Measurements from ENCODE around the gene TMEM131L.

TMEM131L gene

GRCh38 chr4:153514688-153515426, 48.7 kb downstream of the TMEM131L start:
- H3K4me1 ChIP-seq (ENCODE audit: control insufficient read depth, insufficient read depth, low read length): no peaks in the 10 kb centered on the region
- WGBS (ENCODE audit: insufficient coverage, insufficient read length): no CpG with 5 or more reads among the region's 15 CpGs
- H3K27ac ChIP-seq (ENCODE audit: low read length): no peak overlapping the region
- no peak overlapping the region for H3K4me3 ChIP-seq (ENCODE audit: low read length)
- no peaks in the 10 kb centered on the region for H3K36me3 ChIP-seq (ENCODE audit: control insufficient read depth, insufficient read depth, low read length)
- no peaks in the 10 kb centered on the region for H3K27me3 ChIP-seq (ENCODE audit: control insufficient read depth, insufficient read depth, low read length)
- no peaks in the 10 kb centered on the region for H3K9me3 ChIP-seq (ENCODE audit: control insufficient read depth, insufficient read depth, low read length)
- DNase-seq (ENCODE audit: low read depth, low spot score): no peak

GRCh38 chr4:153517159-153517558, 51.0 kb downstream of the TMEM131L start:
- no peak for DNase-seq (ENCODE audit: low read depth, low spot score)
- H3K27me3 ChIP-seq (ENCODE audit: control insufficient read depth, insufficient read depth, low read length): no peaks in the 10 kb centered on the region
- WGBS (ENCODE audit: insufficient coverage, insufficient read length): no CpG with 5 or more reads among the region's 3 CpGs
- H3K4me1 ChIP-seq (ENCODE audit: control insufficient read depth, insufficient read depth, low read length): no peaks in the 10 kb centered on the region; the same call in 1 of the 2 replicates
- H3K9me3 ChIP-seq (ENCODE audit: control insufficient read depth, insufficient read depth, low read length): no peaks in the 10 kb centered on the region
- no peak overlapping the region for H3K27ac ChIP-seq (ENCODE audit: low read length)
- no peaks in the 10 kb centered on the region for H3K36me3 ChIP-seq (ENCODE audit: control insufficient read depth, insufficient read depth, low read length)
- H3K4me3 ChIP-seq (ENCODE audit: low read length): no peak overlapping the region

- no peaks in the 10 kb centered on the region for H3K27me3 ChIP-seq (ENCODE audit: control insufficient read depth, insufficient read depth, low read length)
- 100% methylated on average over 1 of the region's 8 CpGs for WGBS (ENCODE audit: insufficient coverage, insufficient read length)
- no peak for DNase-seq (ENCODE audit: low read depth, low spot score)
- H3K36me3 ChIP-seq (ENCODE audit: control insufficient read depth, insufficient read depth, low read length): no peaks in the 10 kb centered on the region
- no peak overlapping the region for H3K4me3 ChIP-seq (ENCODE audit: low read length)
- no peak overlapping the region for H3K27ac ChIP-seq (ENCODE audit: low read length)
- peaks cover 2% of the 10 kb centered on the region; the same call in 1 of the 2 replicates for H3K4me1 ChIP-seq (ENCODE audit: control insufficient read depth, insufficient read depth, low read length)
- no peaks in the 10 kb centered on the region for H3K9me3 ChIP-seq (ENCODE audit: control insufficient read depth, insufficient read depth, low read length)
Observed at GRCh38 chr4:153518001-153518400, 51.8 kb downstream of the TMEM131L start.

GRCh38 chr4:153518637-153519389, 52.7 kb downstream of the TMEM131L start:
- Histone ChIP-seq H3K27me3 (ENCODE audit: control insufficient read depth, insufficient read depth, low read length) (no peaks in the 10 kb centered on the region), H3K9me3 (ENCODE audit: control insufficient read depth, insufficient read depth, low read length) (no peaks in the 10 kb centered on the region), H3K4me3 (ENCODE audit: low read length) (no peak overlapping the region), H3K27ac (ENCODE audit: low read length) (no peak overlapping the region), H3K4me1 (ENCODE audit: control insufficient read depth, insufficient read depth, low read length) (peaks cover 2% of the 10 kb centered on the region; the same call in 1 of the 2 replicates), H3K36me3 (ENCODE audit: control insufficient read depth, insufficient read depth, low read length) (no peaks in the 10 kb centered on the region)
- no CpG with 5 or more reads among the region's 10 CpGs for whole genome bisulfite sequencing (ENCODE audit: insufficient coverage, insufficient read length)
- DNase-seq (ENCODE audit: low read depth, low spot score): no peak

- Histone ChIP-seq H3K9me3 (ENCODE audit: control insufficient read depth, insufficient read depth, low read length) (no peaks in the 10 kb centered on the region), H3K4me3 (ENCODE audit: low read length) (no peak overlapping the region), H3K27ac (ENCODE audit: low read length) (no peak overlapping the region), H3K27me3 (ENCODE audit: control insufficient read depth, insufficient read depth, low read length) (no peaks in the 10 kb centered on the region), H3K4me1 (ENCODE audit: control insufficient read depth, insufficient read depth, low read length) (peaks cover 2% of the 10 kb centered on the region; the same call in 1 of the 2 replicates), H3K36me3 (ENCODE audit: control insufficient read depth, insufficient read depth, low read length) (no peaks in the 10 kb centered on the region)
- WGBS (ENCODE audit: insufficient coverage, insufficient read length): no CpG with 5 or more reads among the region's 1 CpG
- DNase-seq (ENCODE audit: low read depth, low spot score): no peak
Observed at GRCh38 chr4:153519687-153520086, 53.5 kb downstream of the TMEM131L start.

GRCh38 chr4:153520227-153520626, 54.1 kb downstream of the TMEM131L start:
- no peaks in the 10 kb centered on the region for H3K36me3 ChIP-seq (ENCODE audit: control insufficient read depth, insufficient read depth, low read length)
- no CpG with 5 or more reads among the region's 4 CpGs for WGBS (ENCODE audit: insufficient coverage, insufficient read length)
- H3K4me1 ChIP-seq (ENCODE audit: control insufficient read depth, insufficient read depth, low read length): peaks cover 2% of the 10 kb centered on the region; the same call in 1 of the 2 replicates
- no peaks in the 10 kb centered on the region for H3K27me3 ChIP-seq (ENCODE audit: control insufficient read depth, insufficient read depth, low read length)
- no peaks in the 10 kb centered on the region for H3K9me3 ChIP-seq (ENCODE audit: control insufficient read depth, insufficient read depth, low read length)
- no peak for DNase-seq (ENCODE audit: low read depth, low spot score)
- no peak overlapping the region for H3K27ac ChIP-seq (ENCODE audit: low read length)
- no peak overlapping the region for H3K4me3 ChIP-seq (ENCODE audit: low read length)

- H3K9me3 ChIP-seq (ENCODE audit: control insufficient read depth, insufficient read depth, low read length): no peaks in the 10 kb centered on the region
- WGBS (ENCODE audit: insufficient coverage, insufficient read length): 100% methylated on average over 3 of the region's 8 CpGs
- H3K4me1 ChIP-seq (ENCODE audit: control insufficient read depth, insufficient read depth, low read length): peaks cover 2% of the 10 kb centered on the region; the same call in 1 of the 2 replicates
- H3K27ac ChIP-seq (ENCODE audit: low read length): no peak overlapping the region
- no peak overlapping the region for H3K4me3 ChIP-seq (ENCODE audit: low read length)
- H3K27me3 ChIP-seq (ENCODE audit: control insufficient read depth, insufficient read depth, low read length): no peaks in the 10 kb centered on the region
- DNase-seq (ENCODE audit: low read depth, low spot score): no peak
- no peaks in the 10 kb centered on the region for H3K36me3 ChIP-seq (ENCODE audit: control insufficient read depth, insufficient read depth, low read length)
Observed at GRCh38 chr4:153520801-153521329, 54.7 kb downstream of the TMEM131L start.

- DNase-seq (ENCODE audit: low read depth, low spot score): no peak
- Histone ChIP-seq H3K27ac (ENCODE audit: low read length) (no peak overlapping the region), H3K36me3 (ENCODE audit: control insufficient read depth, insufficient read depth, low read length) (no peaks in the 10 kb centered on the region), H3K4me3 (ENCODE audit: low read length) (no peak overlapping the region), H3K4me1 (ENCODE audit: control insufficient read depth, insufficient read depth, low read length) (peaks cover 2% of the 10 kb centered on the region; the same call in 1 of the 2 replicates), H3K27me3 (ENCODE audit: control insufficient read depth, insufficient read depth, low read length) (no peaks in the 10 kb centered on the region), H3K9me3 (ENCODE audit: control insufficient read depth, insufficient read depth, low read length) (no peaks in the 10 kb centered on the region)
- WGBS (ENCODE audit: insufficient coverage, insufficient read length): no CpG with 5 or more reads among the region's 10 CpGs
Observed at GRCh38 chr4:153521478-153521877, 55.3 kb downstream of the TMEM131L start.

- H3K36me3 ChIP-seq (ENCODE audit: control insufficient read depth, insufficient read depth, low read length): no peaks in the 10 kb centered on the region
- no peaks in the 10 kb centered on the region for H3K9me3 ChIP-seq (ENCODE audit: control insufficient read depth, insufficient read depth, low read length)
- H3K27ac ChIP-seq (ENCODE audit: low read length): no peak overlapping the region
- no peak for DNase-seq (ENCODE audit: low read depth, low spot score)
- H3K4me1 ChIP-seq (ENCODE audit: control insufficient read depth, insufficient read depth, low read length): peaks cover 2% of the 10 kb centered on the region; the same call in 1 of the 2 replicates
- no CpG with 5 or more reads among the region's 17 CpGs for WGBS (ENCODE audit: insufficient coverage, insufficient read length)
- no peak overlapping the region for H3K4me3 ChIP-seq (ENCODE audit: low read length)
- H3K27me3 ChIP-seq (ENCODE audit: control insufficient read depth, insufficient read depth, low read length): no peaks in the 10 kb centered on the region
Observed at GRCh38 chr4:153521999-153522801, 56.0 kb downstream of the TMEM131L start.

GRCh38 chr4:153522802-153523094, 56.6 kb downstream of the TMEM131L start:
- peaks cover 2% of the 10 kb centered on the region; the same call in 1 of the 2 replicates for H3K4me1 ChIP-seq (ENCODE audit: control insufficient read depth, insufficient read depth, low read length)
- no peak overlapping the region for H3K27ac ChIP-seq (ENCODE audit: low read length)

More at GRCh38 chr4:153522802-153523094, 56.6 kb downstream of the TMEM131L start:
- H3K27me3 ChIP-seq (ENCODE audit: control insufficient read depth, insufficient read depth, low read length): no peaks in the 10 kb centered on the region
- no peaks in the 10 kb centered on the region for H3K9me3 ChIP-seq (ENCODE audit: control insufficient read depth, insufficient read depth, low read length)
- no peak overlapping the region for H3K4me3 ChIP-seq (ENCODE audit: low read length)
- no peaks in the 10 kb centered on the region for H3K36me3 ChIP-seq (ENCODE audit: control insufficient read depth, insufficient read depth, low read length)
- DNase-seq (ENCODE audit: low read depth, low spot score): no peak
- no CpG with 5 or more reads among the region's 1 CpG for WGBS (ENCODE audit: insufficient coverage, insufficient read length)
